ENCODE data around the gene LRP1. TPM values are rescaled to one million over a fixed set of nuclear protein-coding genes. Genes with fewer than 3 reads are reported as not detected.

Gene LRP1
- total and polyA plus RNA-seq, 8 donors = 108 to 325 (median 138) TPM

DNA sequence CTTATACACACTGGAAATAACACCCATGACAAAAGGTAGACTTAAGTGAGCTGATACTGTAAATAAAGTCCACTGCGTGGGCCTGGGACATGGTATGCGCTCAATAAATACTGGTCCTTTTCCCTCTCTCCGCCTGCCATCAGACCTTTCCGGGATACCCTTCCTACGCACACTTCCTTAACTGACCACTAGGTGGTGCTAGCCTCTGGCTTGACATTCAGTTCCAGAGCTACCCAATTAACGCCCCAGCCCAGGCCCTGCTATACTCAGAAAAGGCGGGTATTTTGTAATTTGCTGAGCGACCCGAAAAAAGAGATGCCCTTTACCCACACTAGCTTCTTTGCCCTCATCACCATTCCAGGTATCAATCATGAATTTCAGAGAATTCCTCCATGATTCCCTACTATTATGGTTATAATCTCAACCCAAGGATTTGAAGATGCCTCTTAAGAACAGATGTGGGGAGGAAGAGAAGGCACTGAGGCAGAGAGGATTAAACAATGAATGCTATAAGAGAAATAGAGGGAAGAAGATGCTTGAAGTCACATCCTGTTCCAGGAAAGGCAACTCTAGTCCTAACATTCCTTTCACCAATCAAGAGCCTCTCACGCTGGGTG, 3.9 kb upstream of the LRP1 start:
- DNase-seq = peak in 3 of 4 donors; percentile 66 to 81 (median 73)
- no peak overlapping the region for H3K27ac ChIP-seq
- H3K36me3 ChIP-seq = no peaks in the 10 kb centered on the region
- peaks cover 0 to 44% of the 10 kb centered on the region in 2 donors for H3K27me3 ChIP-seq
- intact Hi-C loops (cut with DNase I) = loop anchor here (5.0 to 10.0 kb wide), 2 partner anchors 58 to 60 kb away; no protein-coding TSS in a partner anchor
- TF ChIP-seq, protein P1, sequence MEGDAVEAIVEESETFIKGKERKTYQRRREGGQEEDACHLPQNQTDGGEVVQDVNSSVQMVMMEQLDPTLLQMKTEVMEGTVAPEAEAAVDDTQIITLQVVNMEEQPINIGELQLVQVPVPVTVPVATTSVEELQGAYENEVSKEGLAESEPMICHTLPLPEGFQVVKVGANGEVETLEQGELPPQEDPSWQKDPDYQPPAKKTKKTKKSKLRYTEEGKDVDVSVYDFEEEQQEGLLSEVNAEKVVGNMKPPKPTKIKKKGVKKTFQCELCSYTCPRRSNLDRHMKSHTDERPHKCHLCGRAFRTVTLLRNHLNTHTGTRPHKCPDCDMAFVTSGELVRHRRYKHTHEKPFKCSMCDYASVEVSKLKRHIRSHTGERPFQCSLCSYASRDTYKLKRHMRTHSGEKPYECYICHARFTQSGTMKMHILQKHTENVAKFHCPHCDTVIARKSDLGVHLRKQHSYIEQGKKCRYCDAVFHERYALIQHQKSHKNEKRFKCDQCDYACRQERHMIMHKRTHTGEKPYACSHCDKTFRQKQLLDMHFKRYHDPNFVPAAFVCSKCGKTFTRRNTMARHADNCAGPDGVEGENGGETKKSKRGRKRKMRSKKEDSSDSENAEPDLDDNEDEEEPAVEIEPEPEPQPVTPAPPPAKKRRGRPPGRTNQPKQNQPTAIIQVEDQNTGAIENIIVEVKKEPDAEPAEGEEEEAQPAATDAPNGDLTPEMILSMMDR (IDR thresholded peaks at IDR 0.05) = peak; percentile 93 to 94
- ATAC-seq = peak; percentile 43
- no peak overlapping the region for H3K4me3 ChIP-seq
- peaks cover 4 to 24% of the 10 kb centered on the region in 2 donors for H3K4me1 ChIP-seq
- H3K9me3 ChIP-seq = no peaks in the 10 kb centered on the region

DNA sequence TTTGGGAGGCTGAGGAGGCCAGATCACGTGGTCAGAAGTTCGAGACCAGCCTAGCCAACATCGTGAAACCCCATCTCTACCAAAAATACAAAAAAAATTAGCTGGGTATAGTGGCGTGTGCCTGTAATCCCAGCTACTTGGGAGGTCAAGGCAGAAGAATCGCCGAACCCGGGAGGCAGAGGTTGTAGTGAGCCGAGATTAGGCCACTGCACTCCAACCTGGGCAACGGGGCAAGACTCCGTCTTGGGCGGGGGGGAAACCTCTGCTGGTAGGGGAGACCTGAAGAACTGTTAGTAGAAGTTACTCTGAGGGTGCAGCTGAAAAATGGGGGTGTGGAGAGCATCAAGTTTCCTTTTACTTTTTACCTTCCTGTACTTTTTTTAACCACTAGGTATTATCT, 2.2 kb upstream of the LRP1 start:
- Histone ChIP-seq H3K27ac (no peak overlapping the region), H3K4me1 (peaks cover 7 to 26% of the 10 kb centered on the region in 2 donors), H3K27me3 (peaks cover 0 to 61% of the 10 kb centered on the region in 2 donors), H3K9me3 (no peaks in the 10 kb centered on the region), H3K36me3 (no peaks in the 10 kb centered on the region), H3K4me3 (no peak overlapping the region)
- TF ChIP-seq, protein P1 (IDR thresholded peaks at IDR 0.05) = no peak
- intact Hi-C loops (cut with DNase I) = loop anchor here in 1 of 2 donors (10.0 kb wide), 1 partner anchor 59 kb away; no protein-coding TSS in a partner anchor
- ATAC-seq = no peak
- no peak for DNase-seq

DNA sequence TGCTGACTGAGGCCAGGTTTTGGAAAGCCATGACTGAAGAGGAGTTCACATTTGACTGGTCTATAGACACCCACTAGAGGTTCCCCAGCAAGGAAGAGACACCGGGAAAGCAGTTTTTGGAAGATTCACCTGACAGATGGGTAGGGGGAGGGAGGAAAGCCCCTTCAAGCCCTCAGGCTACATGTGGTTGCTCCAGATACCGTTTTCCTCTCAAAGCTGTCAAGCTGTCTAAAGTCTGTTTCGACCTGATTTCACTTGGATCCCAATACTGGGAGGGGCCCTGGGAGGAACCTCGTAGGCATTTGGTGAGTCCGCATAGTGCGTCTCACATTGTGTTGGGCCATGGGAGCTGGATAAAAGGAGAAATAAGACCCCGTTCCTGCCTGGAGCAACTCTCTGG, 1.7 kb upstream of the LRP1 start:
- intact Hi-C loops (cut with DNase I) = loop anchor here in 1 of 2 donors (10.0 kb wide), 1 partner anchor 58 kb away; no protein-coding TSS in a partner anchor
- H3K4me3 ChIP-seq = no peak overlapping the region
- TF ChIP-seq, protein P1 (IDR thresholded peaks at IDR 0.05) = no peak
- ATAC-seq (no peak), DNase-seq (no peak)
- peaks cover 0 to 62% of the 10 kb centered on the region in 2 donors for H3K27me3 ChIP-seq
- H3K27ac ChIP-seq = peak overlapping the region; percentile 88 to 96
- H3K36me3 ChIP-seq = no peaks in the 10 kb centered on the region
- no peaks in the 10 kb centered on the region for H3K9me3 ChIP-seq
- H3K4me1 ChIP-seq = peaks cover 7 to 31% of the 10 kb centered on the region in 2 donors

DNA sequence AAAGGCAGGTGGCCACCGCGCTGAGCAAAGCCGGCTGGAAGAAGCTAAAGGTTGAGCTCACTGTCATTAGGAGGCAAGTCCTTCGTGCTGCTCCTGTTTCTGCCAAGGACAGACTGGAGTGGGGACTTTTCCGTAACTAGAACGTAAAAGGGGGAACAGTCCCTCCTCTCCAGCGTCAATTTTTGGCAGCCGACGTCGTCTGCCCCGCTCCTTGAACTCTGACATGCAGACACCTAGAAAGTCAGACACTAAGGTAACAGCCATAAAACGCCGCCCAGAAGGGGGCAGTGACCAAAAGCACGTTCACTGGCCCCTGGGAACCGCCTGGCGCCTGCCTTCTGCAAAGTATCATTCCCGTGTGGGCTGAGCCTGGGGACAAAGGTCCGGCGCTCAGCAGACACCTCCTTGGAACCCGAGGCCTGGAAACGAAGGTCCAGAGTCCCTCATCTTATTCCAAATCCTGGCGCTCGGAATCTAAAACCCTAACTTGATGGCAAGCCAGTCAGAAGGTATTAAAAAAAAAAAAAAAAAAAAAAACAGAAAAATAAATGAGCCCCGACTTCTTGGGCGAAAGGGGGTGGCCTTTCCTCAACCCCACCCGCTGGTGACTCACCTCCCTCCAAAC, 1.1 kb upstream of the LRP1 start:
- H3K36me3 ChIP-seq = no peaks in the 10 kb centered on the region
- no peaks in the 10 kb centered on the region for H3K9me3 ChIP-seq
- DNase-seq = peak in 2 of 4 donors; percentile 67 to 83
- TF ChIP-seq, protein P1 (IDR thresholded peaks at IDR 0.05) = no peak
- ATAC-seq = peak; percentile 76
- H3K4me3 ChIP-seq = peak overlapping the region; percentile 72 to 74
- peaks cover 14 to 37% of the 10 kb centered on the region in 2 donors for H3K4me1 ChIP-seq
- intact Hi-C loops (cut with DNase I) = loop anchor here in 1 of 2 donors (10.0 kb wide), 1 partner anchor 58 kb away; no protein-coding TSS in a partner anchor
- peak overlapping the region; percentile 88 to 96 for H3K27ac ChIP-seq
- H3K27me3 ChIP-seq = peaks cover 0 to 62% of the 10 kb centered on the region in 2 donors

All from left lung (tissue), 10 donors.